Embryonic facial prominence (tissue), 1 donor: Measurements from ENCODE around the gene ALX4.

Experiments
- DNase-seq: peaks from one replicate; pipeline ENCODE4 v3.0.0-alpha.2; 2016; ENCODE audit errors: extremely low spot score

The ALX4 gene

DNA sequence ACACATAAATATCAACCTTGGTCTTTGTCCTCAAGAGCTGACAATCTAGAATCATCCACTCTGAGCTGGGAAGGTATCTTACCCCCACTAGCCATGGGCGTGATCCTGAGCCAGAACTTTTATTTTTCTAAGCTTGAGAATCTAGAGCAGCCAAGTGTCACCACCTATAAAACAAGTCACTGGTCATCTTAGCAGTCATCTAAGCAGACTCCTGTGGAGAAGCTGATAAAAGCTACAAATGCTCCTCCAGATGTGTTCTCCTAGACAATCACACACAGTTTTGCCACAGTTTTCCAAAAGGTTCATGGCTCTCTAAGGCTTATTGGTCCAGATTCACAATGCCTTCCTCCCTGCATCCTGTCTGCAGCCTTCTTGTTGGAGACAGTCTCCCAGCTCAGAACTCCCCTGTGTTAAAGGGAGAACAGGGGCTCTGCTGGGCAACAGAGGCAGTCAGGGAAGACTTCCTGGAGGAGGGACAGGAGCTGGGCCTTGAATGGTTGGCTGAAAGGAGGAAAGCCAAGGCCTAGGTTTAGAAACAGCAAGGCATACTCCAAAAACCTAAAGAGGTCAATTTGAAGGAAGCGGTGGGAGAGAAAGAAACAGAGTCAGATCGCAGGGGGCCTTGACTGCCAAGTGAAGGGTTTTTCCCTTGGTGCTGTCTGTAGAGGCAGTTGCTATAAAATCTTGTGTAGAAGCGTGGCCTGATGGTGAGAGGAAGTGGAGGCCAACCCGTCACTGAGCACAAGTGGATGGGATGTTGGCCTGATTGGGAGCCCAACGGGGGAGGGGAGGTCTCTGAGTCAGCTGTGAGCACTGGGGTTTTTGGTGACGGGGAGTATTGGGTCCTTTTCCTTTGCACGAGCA, 42.0 kb downstream of the ALX4 start:
- no peak for DNase-seq

DNA sequence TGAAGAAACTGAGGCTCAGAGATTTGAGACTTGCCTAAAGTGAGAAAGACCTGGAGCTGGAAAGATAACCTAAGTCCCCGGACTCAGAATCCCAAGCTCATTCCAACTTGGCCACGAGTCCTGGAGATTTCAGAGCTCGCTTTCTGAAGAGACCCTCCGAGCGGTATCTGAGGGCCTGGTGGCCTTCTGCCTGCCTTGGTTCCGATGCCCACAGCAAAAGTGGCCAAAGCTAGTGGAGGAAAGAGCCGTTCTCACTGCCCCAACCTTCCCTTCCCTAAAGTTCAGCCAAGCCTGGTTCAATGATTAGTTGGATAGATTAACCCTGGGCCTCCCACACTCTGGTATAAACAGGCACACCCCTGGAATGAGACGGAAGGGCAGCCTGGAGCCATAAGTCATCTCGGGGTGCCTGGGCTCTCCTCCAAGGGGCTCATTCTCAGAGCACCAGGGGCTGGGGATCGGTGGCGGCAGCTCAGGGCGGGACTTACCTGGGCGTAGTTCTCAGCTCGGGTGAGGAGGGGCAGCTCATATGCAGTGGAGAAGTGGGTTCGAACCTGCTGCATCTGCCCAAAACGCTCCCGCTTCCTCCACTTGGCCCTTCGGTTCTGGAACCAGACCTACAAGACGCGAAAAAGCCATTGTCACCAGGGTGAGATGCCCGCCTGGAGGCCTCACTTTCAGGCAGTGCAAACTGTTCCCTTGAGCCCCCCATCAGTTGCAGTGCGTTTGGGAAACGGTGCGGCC, 42.8 kb downstream of the ALX4 start:
- DNase-seq, result no peak

GRCh38 chr11:44266056-44266780, 43.7 kb downstream of the ALX4 start:
- DNase-seq, result no peak

GRCh38 chr11:44264761-44265160, 45.2 kb downstream of the ALX4 start:
- no peak for DNase-seq

DNA sequence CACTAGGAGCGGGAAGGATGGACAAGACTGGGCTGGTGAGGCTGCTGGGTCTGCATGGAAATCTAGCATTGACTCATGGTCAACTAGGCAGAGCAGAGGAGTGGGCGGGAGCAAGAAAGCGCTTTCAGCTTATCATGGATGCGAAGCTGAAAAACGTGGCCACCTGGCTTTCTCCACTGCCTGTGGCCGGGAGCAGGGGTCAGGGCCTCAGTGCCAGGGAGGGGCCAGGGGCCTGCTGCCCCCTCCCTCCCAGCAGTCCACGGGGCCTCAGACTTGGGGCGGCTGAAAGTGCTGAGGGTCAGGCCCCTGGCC, 45.5 kb downstream of the ALX4 start:
- DNase-seq, result no peak

DNA sequence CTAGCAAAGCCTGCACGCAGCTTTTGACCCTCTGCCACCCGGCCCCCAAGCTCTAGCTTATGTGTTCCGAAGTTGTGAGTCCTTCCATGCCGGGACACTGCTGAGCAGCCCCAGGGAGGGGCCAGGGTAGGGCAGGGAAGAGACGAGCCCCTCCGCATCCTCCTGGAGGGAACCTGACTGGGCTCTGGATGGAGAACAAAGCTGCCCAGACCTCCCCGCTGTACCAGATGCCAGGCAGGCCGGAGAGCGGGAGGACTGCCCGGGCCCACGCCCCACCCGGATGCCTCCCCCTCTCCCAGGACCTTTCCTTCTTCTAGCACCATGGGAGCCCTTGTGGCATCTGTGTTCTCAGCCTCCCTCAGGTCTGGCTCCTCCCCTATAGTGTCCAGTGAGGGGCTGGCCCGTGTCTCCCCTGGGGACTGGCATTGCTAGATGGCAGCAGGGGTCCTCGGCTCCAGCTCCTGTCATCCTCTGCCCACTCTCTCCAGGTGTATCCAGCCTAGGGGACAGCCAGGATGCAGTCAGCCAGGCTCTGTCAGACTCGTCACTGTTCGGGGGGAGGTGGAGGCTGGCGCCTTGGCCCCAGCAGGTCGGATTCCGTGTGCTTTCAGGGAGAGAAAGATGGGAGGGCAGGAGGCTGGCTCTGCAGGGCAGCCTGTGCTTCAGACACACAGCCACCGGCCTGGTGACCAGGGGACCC, 46.1 kb downstream of the ALX4 start:
- DNase-seq, result no peak

DNA sequence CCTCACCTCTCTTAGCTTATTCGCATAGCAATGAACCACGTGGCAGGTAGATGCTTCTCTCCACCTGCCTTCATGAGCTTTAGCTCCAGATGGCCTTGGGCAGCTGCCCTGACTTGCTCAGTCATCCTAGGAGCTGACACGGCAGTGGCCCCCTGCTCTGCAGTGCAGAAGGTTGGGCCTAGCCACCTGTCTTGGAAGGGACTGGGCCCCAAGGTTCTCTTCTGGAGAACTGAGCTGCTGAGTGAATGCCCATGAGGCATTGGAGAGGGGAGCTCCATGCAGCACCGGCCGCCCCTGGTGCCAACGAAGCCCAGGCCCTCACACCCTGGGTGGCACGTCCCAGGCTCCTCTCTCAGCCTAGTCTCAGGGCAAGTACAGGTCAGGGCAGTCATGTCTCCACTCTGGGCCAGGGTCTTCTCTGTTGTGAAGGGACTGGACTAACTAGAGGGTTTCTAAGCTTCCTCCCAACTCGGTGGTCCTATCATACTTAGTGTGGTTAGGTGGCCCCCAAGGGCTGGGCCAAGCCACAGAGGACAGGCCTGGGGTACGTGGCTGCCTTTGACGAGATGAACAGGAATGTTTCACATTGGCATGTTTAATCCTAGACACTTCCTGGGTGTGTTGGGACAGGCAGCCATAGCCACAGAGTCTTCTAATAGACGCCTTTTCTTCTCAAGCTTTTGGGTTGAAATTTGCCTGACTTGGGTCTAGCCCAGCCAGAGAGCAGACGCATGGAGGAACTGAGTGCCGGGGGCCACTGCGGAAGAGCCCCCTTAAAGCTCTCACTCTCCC, 47.9 kb downstream of the ALX4 start:
- no peak for DNase-seq

- no peak for DNase-seq
Measured at GRCh38 chr11:44260081-44260480, 49.9 kb downstream of the ALX4 start.

DNA sequence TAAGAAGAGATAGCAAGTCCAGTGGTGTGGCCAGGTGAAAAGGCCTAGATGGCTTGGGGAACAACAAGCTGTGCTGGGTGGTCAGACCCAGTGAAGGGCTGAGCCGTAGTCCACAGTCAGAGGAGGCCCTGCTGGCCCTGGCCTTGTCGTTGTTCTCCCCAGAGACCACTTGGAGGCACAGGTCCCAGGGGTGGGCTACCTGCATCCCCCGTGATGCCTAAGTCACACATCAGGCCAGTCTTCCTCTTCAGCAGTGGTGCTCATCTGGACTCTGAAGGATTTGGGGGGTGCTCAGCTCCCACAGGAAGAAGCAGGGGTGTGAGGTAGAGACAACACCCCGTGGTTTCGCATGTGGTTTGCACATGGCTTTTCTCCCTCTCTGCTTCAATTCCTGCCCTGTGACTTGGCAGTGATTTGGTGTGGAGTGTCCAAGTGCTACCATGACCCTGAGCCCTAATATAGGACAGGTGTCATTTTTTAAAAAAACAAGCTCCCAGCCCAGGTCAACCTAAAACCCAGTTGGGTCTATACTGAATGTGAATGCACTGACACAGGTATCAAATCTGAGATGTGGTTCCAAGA, 51.0 kb downstream of the ALX4 start:
- no peak for DNase-seq

GRCh38 chr11:44258190-44258489, 51.8 kb downstream of the ALX4 start:
- DNase-seq, result no peak

DNA sequence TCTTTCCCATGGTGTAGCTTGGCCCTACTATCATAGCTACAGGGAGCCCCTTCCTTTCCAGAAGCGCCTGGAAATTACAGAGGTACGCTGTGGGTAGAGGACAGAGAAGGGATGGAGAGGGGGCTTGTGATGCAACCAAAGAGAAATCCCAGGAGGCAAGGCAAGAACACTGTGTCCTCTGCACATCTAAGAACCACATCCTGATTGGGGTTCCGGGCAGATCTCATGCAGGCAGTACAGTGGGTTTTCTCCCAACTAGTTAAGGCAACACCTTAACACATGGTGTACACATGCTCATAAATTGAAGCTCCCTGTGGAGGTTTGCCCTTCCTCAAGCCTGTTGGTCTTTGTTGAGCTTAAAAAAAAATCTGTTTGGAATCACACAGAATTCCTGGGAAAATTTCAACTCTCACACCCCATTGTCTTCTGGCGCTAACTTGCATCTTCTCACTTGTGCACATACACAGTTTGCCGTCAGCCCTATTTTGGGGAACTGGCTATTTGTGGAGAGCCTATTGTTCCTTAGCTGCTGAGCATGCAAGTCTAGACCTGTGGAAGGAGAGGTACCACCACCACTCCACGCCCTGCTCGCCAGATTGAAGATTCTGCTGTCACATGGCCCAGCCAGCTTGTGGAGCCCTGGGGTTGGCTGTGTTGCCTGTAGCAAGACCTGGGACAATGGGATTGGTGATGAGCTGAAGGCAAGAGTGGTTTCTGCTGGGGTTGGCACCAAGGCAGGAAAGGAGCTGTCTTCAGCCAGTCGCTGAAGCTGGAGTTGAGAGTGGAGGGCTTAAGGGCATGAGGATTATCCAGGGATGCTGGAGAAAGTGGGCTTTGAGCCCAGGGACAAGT, 52.4 kb downstream of the ALX4 start:
- no peak for DNase-seq

DNA sequence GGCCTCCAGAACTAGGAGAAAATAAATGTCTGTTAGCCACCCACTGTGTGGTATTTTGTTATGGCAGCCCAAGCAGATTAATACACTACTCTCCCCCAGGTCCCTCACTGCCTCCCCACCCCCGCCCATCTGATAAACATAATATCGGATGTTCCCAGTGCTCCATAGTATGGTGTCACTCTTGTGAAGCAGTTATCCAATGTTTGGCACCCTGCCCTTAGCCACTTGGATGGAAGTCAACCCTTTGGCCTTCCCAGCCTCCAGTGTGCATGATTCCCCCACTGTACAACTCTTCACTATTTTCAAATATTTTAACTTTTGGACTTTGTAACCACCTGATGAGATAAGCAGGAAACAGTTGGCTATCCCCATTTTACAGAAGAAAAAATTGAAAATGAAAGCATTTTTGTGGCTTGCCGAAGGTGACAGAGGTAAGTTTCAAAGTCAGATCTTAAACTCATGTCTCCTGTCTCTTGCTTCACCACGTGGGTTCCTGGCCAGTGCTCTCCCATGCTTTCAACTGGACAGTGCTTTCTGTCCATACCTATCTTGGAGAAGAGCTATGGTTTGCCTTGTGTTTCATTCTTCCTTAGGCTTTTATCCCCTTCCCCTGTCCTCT, 53.2 kb downstream of the ALX4 start:
- DNase-seq, result no peak

- DNase-seq, result no peak
Measured at GRCh38 chr11:44255406-44256071, 54.4 kb downstream of the ALX4 start.

- DNase-seq, result no peak
Measured at GRCh38 chr11:44252999-44253602, 56.8 kb downstream of the ALX4 start.

DNA sequence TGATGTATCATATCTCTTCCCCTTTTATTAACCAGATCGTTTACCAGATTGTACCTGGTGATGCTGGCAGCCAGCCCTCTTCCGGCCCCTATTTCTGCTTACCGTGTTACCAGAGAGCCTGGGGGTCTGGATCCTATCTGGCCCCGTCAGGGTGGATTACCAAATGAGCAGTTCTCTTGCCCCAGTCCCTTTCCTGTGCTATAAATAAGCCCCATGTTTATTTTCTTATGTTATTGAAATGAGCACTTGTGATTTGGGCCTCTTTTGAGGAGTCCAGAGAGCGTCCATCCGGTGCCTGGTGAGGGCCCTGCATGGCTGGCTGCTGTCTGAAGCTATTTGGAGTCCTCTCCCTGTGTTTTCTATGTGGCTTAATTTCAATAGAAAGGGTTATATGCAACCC, 59.5 kb downstream of the ALX4 start:
- DNase-seq, result no peak

DNA sequence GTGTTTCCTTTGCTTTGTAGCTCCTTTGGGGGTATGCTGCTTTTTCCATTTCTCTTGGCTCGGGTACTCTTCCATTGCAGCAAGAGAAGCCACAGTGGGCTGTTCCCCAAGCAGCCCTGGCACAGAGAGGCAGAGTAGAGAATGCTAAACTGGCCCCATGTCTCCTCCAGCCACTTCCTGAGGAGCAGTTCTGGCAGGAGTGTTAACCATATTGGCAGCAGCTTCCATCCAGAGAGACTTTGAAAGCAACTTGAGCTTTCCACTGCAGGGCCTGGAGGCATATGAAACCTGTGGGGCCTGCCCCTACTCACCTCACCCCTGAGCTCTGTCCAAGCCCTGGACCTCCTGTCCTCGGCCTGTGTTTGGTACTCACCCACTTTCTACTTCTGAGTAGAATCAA, 61.8 kb downstream of the ALX4 start:
- DNase-seq, result no peak

DNA sequence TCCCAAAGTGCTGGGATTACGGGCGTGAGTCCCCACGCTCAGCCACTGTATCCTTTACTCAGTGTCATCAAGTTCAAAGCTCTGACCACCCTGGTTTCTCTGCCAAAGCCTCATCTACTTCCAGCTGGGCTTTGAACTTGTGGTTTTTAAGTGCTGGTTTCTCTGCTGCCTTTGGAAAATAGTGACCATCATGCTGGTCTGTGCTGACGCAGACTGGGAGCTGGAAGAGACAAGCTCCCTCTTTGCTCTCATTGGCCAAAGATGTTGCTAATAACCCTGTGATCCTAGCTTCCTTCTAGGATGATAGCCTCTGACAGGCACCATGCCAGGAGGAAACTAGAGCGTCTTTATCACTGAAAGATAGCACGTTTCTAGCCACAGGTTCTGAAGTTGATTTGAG, 62.4 kb downstream of the ALX4 start:
- DNase-seq, result no peak

DNA sequence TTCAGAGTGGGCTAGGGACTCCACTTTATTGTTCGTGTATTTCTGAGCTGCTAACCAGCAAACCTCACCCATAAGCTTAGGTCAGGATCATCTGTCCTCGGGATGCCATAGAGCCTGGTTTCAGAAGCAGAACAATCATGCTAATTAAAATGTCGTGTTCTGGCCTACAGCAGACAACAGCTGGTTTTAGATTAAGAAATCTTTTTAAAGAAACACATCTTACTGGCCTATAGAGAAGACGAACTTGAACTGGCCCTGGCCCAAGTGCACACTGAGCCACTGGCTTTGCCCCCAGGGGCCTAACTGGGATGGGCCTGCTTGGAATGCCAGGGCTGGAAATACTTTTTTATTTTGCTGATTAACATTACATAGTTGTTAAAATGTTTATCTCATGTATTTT, 63.2 kb downstream of the ALX4 start:
- DNase-seq, result no peak
